SK-N-SH treated with all-trans-retinoic acid at 6 μM for 48 hours (cell line): ENCODE results near the gene ADAD1.

Experiments used
- ARNTL ChIP-seq: fragments of 450-650 bp; formaldehyde crosslinking; IDR thresholded peaks from 2 replicates; pipeline ENCODE4 v1.5.0; 2020; ENCODE audit warnings: low read depth, mild to moderate bottlenecking, moderate library complexity, borderline replicate concordance
- BACH2 ChIP-seq: fragments of 250-450 bp; sonication (Bioruptor Pico); IDR thresholded peaks from 2 replicates; pipeline ENCODE4 v1.9.0; 2021; ENCODE audit warnings: mild to moderate bottlenecking, borderline replicate concordance
- CREB5 ChIP-seq: fragments of 250-450 bp; sonication (Bioruptor Pico); IDR thresholded peaks from 2 replicates; pipeline ENCODE4 v1.5.1; 2020; ENCODE audit warnings: low read depth, mild to moderate bottlenecking, moderate library complexity
- ESRRG ChIP-seq: fragments of 250-450 bp; sonication (Bioruptor Pico); IDR thresholded peaks from 2 replicates; pipeline ENCODE4 v1.6.1; 2021; ENCODE audit warnings: mild to moderate bottlenecking
- ISL1 ChIP-seq: fragments of 250-450 bp; sonication (Bioruptor Pico); IDR thresholded peaks from 2 replicates; pipeline ENCODE4 v2.1.2; 2022; ENCODE audit warnings: mild to moderate bottlenecking, moderate library complexity
- PATZ1 ChIP-seq: fragments of 250-450 bp; sonication (Bioruptor Pico); IDR thresholded peaks from 2 replicates; pipeline ENCODE4 v1.8.0; 2020; ENCODE audit warnings: mild to moderate bottlenecking, moderate library complexity, borderline replicate concordance
- RARB ChIP-seq: fragments of 250-450 bp; sonication (Bioruptor Pico); IDR thresholded peaks from 2 replicates; pipeline ENCODE4 v1.8.0; 2021; ENCODE audit warnings: mild to moderate bottlenecking, moderate library complexity
- SNAI2 ChIP-seq: fragments of 250-450 bp; sonication (Bioruptor Pico); IDR thresholded peaks from 2 replicates; pipeline ENCODE4 v1.5.0; 2020; ENCODE audit warnings: mild to moderate bottlenecking, moderate library complexity
- TCF4 ChIP-seq: fragments of 250-450 bp; sonication (Bioruptor Pico); IDR thresholded peaks from 2 replicates; pipeline ENCODE4 v1.8.0; 2021; ENCODE audit warnings: mild to moderate bottlenecking, moderate library complexity, borderline replicate concordance
- ZFP3 ChIP-seq: fragments of 250-450 bp; sonication (Bioruptor Pico); IDR thresholded peaks from 2 replicates; pipeline ENCODE4 v1.5.0; 2020; ENCODE audit warnings: mild to moderate bottlenecking, moderate library complexity
- ZFP30 ChIP-seq: fragments of 450-650 bp; formaldehyde crosslinking; IDR thresholded peaks from 2 replicates; pipeline ENCODE4 v1.5.0; 2022; ENCODE audit warnings: mild to moderate bottlenecking, moderate library complexity
- ZNF565 ChIP-seq: fragments of 450-650 bp; formaldehyde crosslinking; conservative IDR thresholded peaks from 2 replicates; pipeline ENCODE4 v1.5.0; 2020; ENCODE audit warnings: low read depth, mild to moderate bottlenecking, moderate library complexity
- ZNF70 ChIP-seq: fragments of 450-650 bp; formaldehyde crosslinking; IDR thresholded peaks from 2 replicates; pipeline ENCODE4 v1.5.0; 2020; ENCODE audit warnings: mild to moderate bottlenecking, moderate library complexity

- no peak for TF ChIP-seq RARB
- no peak for TF ChIP-seq ZFP30 (CRISPR knock-in tag)
- TF ChIP-seq TCF4, result no peak
- no peak for TF ChIP-seq ARNTL (CRISPR knock-in tag)
- TF ChIP-seq SNAI2 (CRISPR knock-in tag), result no peak
- TF ChIP-seq BACH2 (CRISPR knock-in tag), result no peak
- no peak for TF ChIP-seq ZNF70 (CRISPR knock-in tag)
- no peak for TF ChIP-seq ZNF565 (CRISPR knock-in tag)
- no peak for TF ChIP-seq CREB5 (CRISPR knock-in tag)
- TF ChIP-seq ZFP3 (CRISPR knock-in tag), result no peak
- no peak for TF ChIP-seq PATZ1 (CRISPR knock-in tag)
- no peak for TF ChIP-seq ISL1 (CRISPR knock-in tag)
- no peak for TF ChIP-seq ESRRG (CRISPR knock-in tag)
These were observed 1.5 kb upstream of the ADAD1 start for GRCh38 chr4:122377352-122377751.
